Activated CD4-positive, alpha-beta T cell treated with anti-CD3 and anti-CD28 coated beads, Interleukin-2, amount 10 ng/mL, durations not matched to agents 24 days and 14 days (primary cell): Measurements from ENCODE around the gene SPPL2C. TPM values are rescaled to one million over a fixed set of nuclear protein-coding genes. Genes with fewer than 3 reads are reported as not detected.

Source experiments
- DNase-seq: peaks from one replicate; pipeline ENCODE4 v3.0.0; 2022
- H3K27ac Mint-ChIP-seq: one replicate; pipeline ENCODE4 v1.8.0; 2022; ENCODE audit warnings: mild to moderate bottlenecking, mixed read lengths
- H3K27me3 Mint-ChIP-seq: one replicate; pipeline ENCODE4 v1.8.0; 2022; ENCODE audit warnings: mixed read lengths
- H3K36me3 Mint-ChIP-seq: one replicate; pipeline ENCODE4 v1.8.0; 2022; ENCODE audit warnings: low read depth, mild to moderate bottlenecking, mixed read lengths
- H3K4me1 Mint-ChIP-seq: one replicate; pipeline ENCODE4 v1.8.0; 2021; ENCODE audit warnings: mixed read lengths
- H3K4me3 Mint-ChIP-seq: one replicate; pipeline ENCODE4 v1.8.0; 2022; ENCODE audit warnings: mild to moderate bottlenecking, moderate library complexity, mixed read lengths
- H3K9me3 Mint-ChIP-seq: one replicate; pipeline ENCODE4 v1.8.0; 2021; ENCODE audit warnings: mixed read lengths
- intact Hi-C: fragments of 100-400 bp; cut with micrococcal nuclease; formaldehyde crosslinking; loops from one replicate; pipeline ENCODE4 v1.15.1; 2023
- total RNA-seq: library from RNA; stranded (reverse); gene quantifications from 2 replicates; pipeline ENCODE4 v1.2.3, GENCODE V29; 2022

The SPPL2C gene
- total RNA-seq, 1 donor from 2014 or later: not detected

- H3K27ac Mint-ChIP-seq: no peak overlapping the region
- no peaks in the 10 kb centered on the region for H3K36me3 Mint-ChIP-seq
- no peaks in the 10 kb centered on the region for H3K9me3 Mint-ChIP-seq
- intact Hi-C loops: no loop called here
- H3K4me3 Mint-ChIP-seq: no peak overlapping the region
- no peak for DNase-seq
- no peaks in the 10 kb centered on the region for H3K4me1 Mint-ChIP-seq
- no peaks in the 10 kb centered on the region for H3K27me3 Mint-ChIP-seq
Measured at GRCh38 chr17:45821147-45821546, 23.5 kb upstream of the SPPL2C start.

- intact Hi-C loops: no loop called here
- Mint-ChIP-seq H3K27me3 (peaks cover 1% of the 10 kb centered on the region), H3K4me1 (peaks cover 1% of the 10 kb centered on the region), H3K9me3 (no peaks in the 10 kb centered on the region), H3K36me3 (no peaks in the 10 kb centered on the region), H3K27ac (no peak overlapping the region), H3K4me3 (no peak overlapping the region)
- peak; percentile 66 for DNase-seq
Measured at GRCh38 chr17:45823598-45823997, 21.1 kb upstream of the SPPL2C start.

GRCh38 chr17:45824475-45824874, 20.2 kb upstream of the SPPL2C start:
- no peak for DNase-seq
- Mint-ChIP-seq H3K4me1 (peaks cover 2% of the 10 kb centered on the region), H3K4me3 (no peak overlapping the region), H3K9me3 (no peaks in the 10 kb centered on the region), H3K27me3 (peaks cover 1% of the 10 kb centered on the region), H3K27ac (no peak overlapping the region), H3K36me3 (no peaks in the 10 kb centered on the region)
- intact Hi-C loops: no loop called here

GRCh38 chr17:45824901-45825492, 19.7 kb upstream of the SPPL2C start:
- H3K4me3 Mint-ChIP-seq: no peak overlapping the region
- intact Hi-C loops: no loop called here
- H3K36me3 Mint-ChIP-seq: no peaks in the 10 kb centered on the region
- H3K27me3 Mint-ChIP-seq: peaks cover 1% of the 10 kb centered on the region
- no peak overlapping the region for H3K27ac Mint-ChIP-seq
- no peaks in the 10 kb centered on the region for H3K9me3 Mint-ChIP-seq
- H3K4me1 Mint-ChIP-seq: peaks cover 2% of the 10 kb centered on the region
- DNase-seq: no peak

GRCh38 chr17:45825792-45826191, 18.9 kb upstream of the SPPL2C start:
- intact Hi-C loops: no loop called here
- DNase-seq: no peak
- Mint-ChIP-seq H3K36me3 (no peaks in the 10 kb centered on the region), H3K4me3 (no peak overlapping the region), H3K4me1 (peaks cover 2% of the 10 kb centered on the region), H3K9me3 (no peaks in the 10 kb centered on the region), H3K27ac (no peak overlapping the region), H3K27me3 (peaks cover 1% of the 10 kb centered on the region)

- DNase-seq: no peak
- H3K27me3 Mint-ChIP-seq: peaks cover 1% of the 10 kb centered on the region
- no peak overlapping the region for H3K4me3 Mint-ChIP-seq
- no peaks in the 10 kb centered on the region for H3K36me3 Mint-ChIP-seq
- no peaks in the 10 kb centered on the region for H3K9me3 Mint-ChIP-seq
- H3K27ac Mint-ChIP-seq: no peak overlapping the region
- intact Hi-C loops: no loop called here
- peaks cover 2% of the 10 kb centered on the region for H3K4me1 Mint-ChIP-seq
Measured at GRCh38 chr17:45826919-45827588, 17.6 kb upstream of the SPPL2C start.

- no peak overlapping the region for H3K4me3 Mint-ChIP-seq
- no peaks in the 10 kb centered on the region for H3K36me3 Mint-ChIP-seq
- DNase-seq: no peak
- H3K4me1 Mint-ChIP-seq: peaks cover 2% of the 10 kb centered on the region
- intact Hi-C loops: no loop called here
- H3K27me3 Mint-ChIP-seq: peaks cover 1% of the 10 kb centered on the region
- H3K27ac Mint-ChIP-seq: no peak overlapping the region
- H3K9me3 Mint-ChIP-seq: no peaks in the 10 kb centered on the region
Measured at GRCh38 chr17:45828171-45828570, 16.5 kb upstream of the SPPL2C start.

- Mint-ChIP-seq H3K4me1 (peaks cover 2% of the 10 kb centered on the region), H3K27me3 (peaks cover 1% of the 10 kb centered on the region), H3K27ac (no peak overlapping the region), H3K36me3 (no peaks in the 10 kb centered on the region), H3K9me3 (no peaks in the 10 kb centered on the region), H3K4me3 (no peak overlapping the region)
- no peak for DNase-seq
- intact Hi-C loops: no loop called here
Measured at GRCh38 chr17:45828582-45829133, 16.0 kb upstream of the SPPL2C start.

- H3K27me3 Mint-ChIP-seq: no peaks in the 10 kb centered on the region
- intact Hi-C loops: loop anchor here (5.0 kb wide), 1 partner anchor 52 kb away; the partner anchor contains the start of gene CRHR1
- H3K27ac Mint-ChIP-seq: no peak overlapping the region
- H3K9me3 Mint-ChIP-seq: no peaks in the 10 kb centered on the region
- DNase-seq: no peak
- H3K36me3 Mint-ChIP-seq: no peaks in the 10 kb centered on the region
- no peaks in the 10 kb centered on the region for H3K4me1 Mint-ChIP-seq
- no peak overlapping the region for H3K4me3 Mint-ChIP-seq
Measured at GRCh38 chr17:45833920-45834319, 10.8 kb upstream of the SPPL2C start.

GRCh38 chr17:45834471-45835396, 9.9 kb upstream of the SPPL2C start:
- H3K27me3 Mint-ChIP-seq: no peaks in the 10 kb centered on the region
- no peaks in the 10 kb centered on the region for H3K9me3 Mint-ChIP-seq
- DNase-seq: no peak
- H3K4me3 Mint-ChIP-seq: no peak overlapping the region
- H3K27ac Mint-ChIP-seq: no peak overlapping the region
- H3K36me3 Mint-ChIP-seq: no peaks in the 10 kb centered on the region
- intact Hi-C loops: loop anchor here (5.0 kb wide), 1 partner anchor 52 kb away; the partner anchor contains the start of gene CRHR1
- no peaks in the 10 kb centered on the region for H3K4me1 Mint-ChIP-seq

- no peaks in the 10 kb centered on the region for H3K27me3 Mint-ChIP-seq
- H3K4me1 Mint-ChIP-seq: no peaks in the 10 kb centered on the region
- DNase-seq: no peak
- H3K4me3 Mint-ChIP-seq: no peak overlapping the region
- intact Hi-C loops: no loop called here
- H3K36me3 Mint-ChIP-seq: no peaks in the 10 kb centered on the region
- no peak overlapping the region for H3K27ac Mint-ChIP-seq
- no peaks in the 10 kb centered on the region for H3K9me3 Mint-ChIP-seq
Measured at GRCh38 chr17:45835481-45835880, 9.2 kb upstream of the SPPL2C start.

GRCh38 chr17:45836047-45837044, 8.3 kb upstream of the SPPL2C start:
- no peaks in the 10 kb centered on the region for H3K27me3 Mint-ChIP-seq
- H3K4me3 Mint-ChIP-seq: no peak overlapping the region
- intact Hi-C loops: no loop called here
- no peak for DNase-seq
- no peaks in the 10 kb centered on the region for H3K36me3 Mint-ChIP-seq
- no peak overlapping the region for H3K27ac Mint-ChIP-seq
- H3K4me1 Mint-ChIP-seq: no peaks in the 10 kb centered on the region
- no peaks in the 10 kb centered on the region for H3K9me3 Mint-ChIP-seq

GRCh38 chr17:45837187-45837586, 7.5 kb upstream of the SPPL2C start:
- intact Hi-C loops: no loop called here
- no peaks in the 10 kb centered on the region for H3K9me3 Mint-ChIP-seq
- no peak overlapping the region for H3K27ac Mint-ChIP-seq
- H3K27me3 Mint-ChIP-seq: no peaks in the 10 kb centered on the region
- no peaks in the 10 kb centered on the region for H3K36me3 Mint-ChIP-seq
- no peaks in the 10 kb centered on the region for H3K4me1 Mint-ChIP-seq
- H3K4me3 Mint-ChIP-seq: no peak overlapping the region
- DNase-seq: no peak
